ENCODE data around the gene SLC25A13. TPM values are rescaled to one million over a fixed set of nuclear protein-coding genes. Genes with fewer than 3 reads are reported as not detected.

Gene SLC25A13
- total and polyA plus RNA-seq, 2 of the 8 experiments (the other 6 are each of a cell fraction or from before 2014, with no cell fraction given), result 30.8 to 85.4 TPM

- CTCF ChIA-PET (ENCODE audit: partially characterized antibody), result interaction anchor here (0.6 to 2.0 kb wide), 17 partner anchors 9 to 951 kb away, joined by 3 to 9 read pairs (median 4); partner anchors contain the start of gene DLX5
Observed at GRCh38 chr7:96076350-96076707, 245.6 kb downstream of the SLC25A13 start.

More at GRCh38 chr7:96076350-96076707, 245.6 kb downstream of the SLC25A13 start:
- no peak overlapping the region for H3K23ac ChIP-seq (ENCODE audit: insufficient read length)
- WGBS, 2 experiments (ENCODE audit: extremely low coverage in 1 of 2, insufficient coverage in 1 of 2, insufficient read length in 1 of 2, insufficient replicate concordance in 2 of 2, low coverage in 1 of 2, low lambda C conversion rate in 2 of 2, missing lambda C conversion rate in 1 of 2), result 37% methylated on average over 10 of the region's 10 CpGs; no CpG with 5 or more reads in 1 of the 2 experiments
- no peak for FAIRE-seq
- H3K27me3 ChIP-seq (replicated peaks in 1 of 4; ENCODE audit: control insufficient read depth in 3 of 4, extremely low read depth in 1 of 4, insufficient read depth in 3 of 4, low read length in 3 of 4), result peaks cover 3 to 18% (median 9%) of the 10 kb centered on the region in 4 experiments
- H4K8ac ChIP-seq (ENCODE audit: extremely low read depth, insufficient read depth, low read length), result no peak overlapping the region
- no peaks in the 10 kb centered on the region for H3K79me2 ChIP-seq (ENCODE audit: control insufficient read depth in 1 of 2, insufficient read depth in 2 of 2, low read length in 2 of 2)
- no peak overlapping the region for H2BK120ac ChIP-seq (replicated peaks; ENCODE audit: low read depth, low read length)
- no peak overlapping the region for H2BK20ac ChIP-seq (ENCODE audit: low read length)
- H2AFZ ChIP-seq (ENCODE audit: low read length), result 0 out of 2 replicates have a peak overlapping the region, but pooled peaks have one; percentile 58
- no peaks in the 10 kb centered on the region for H4K20me1 ChIP-seq (replicated peaks in 1 of 2; ENCODE audit: control insufficient read depth in 1 of 2, insufficient read depth in 2 of 2, low read length in 2 of 2)
- H3K14ac ChIP-seq (ENCODE audit: insufficient read length), result no peak overlapping the region
- H2BK5ac ChIP-seq (ENCODE audit: low read depth, low read length), result no peak overlapping the region
- H4K91ac ChIP-seq (replicated peaks; ENCODE audit: insufficient read length, low read length), result no peak overlapping the region
- H3K18ac ChIP-seq (ENCODE audit: extremely low read depth, low read length), result no peak overlapping the region
- no peak overlapping the region for H4K5ac ChIP-seq (ENCODE audit: insufficient read length, low read depth, low read length)
- H2BK12ac ChIP-seq (ENCODE audit: low read depth, low read length), result no peak overlapping the region
- peaks cover 6% of the 10 kb centered on the region for H3K23me2 ChIP-seq (ENCODE audit: low read depth, low read length)
- H2BK15ac ChIP-seq (ENCODE audit: low read length), result no peak overlapping the region
- H3K9ac ChIP-seq (replicated peaks in 1 of 4; ENCODE audit: extremely low read depth in 1 of 4, low read depth in 3 of 4, low read length in 3 of 4), result no peak overlapping the region; a peak in 1 of 7 replicates
- H3K9me3 ChIP-seq (ENCODE audit: insufficient read depth in 2 of 2, low read depth in 1 of 2, low read length in 1 of 2), result no peaks in the 10 kb centered on the region
- peak overlapping the region; percentile 78 to 94 for H3K4me2 ChIP-seq (ENCODE audit: insufficient read depth in 1 of 2, low read depth in 2 of 2, low read length in 2 of 2)
- H3K36me3 ChIP-seq (ENCODE audit: control insufficient read depth in 2 of 4, insufficient read depth in 4 of 4, low read length in 3 of 4), result no peaks in the 10 kb centered on the region
- no peak overlapping the region for H2AK5ac ChIP-seq (ENCODE audit: low read depth, low read length)
- no peak overlapping the region for H3K27ac ChIP-seq (ENCODE audit: low read depth, low read length)
- H3K56ac ChIP-seq (replicated peaks; ENCODE audit: insufficient read length, low read depth, low read length), result no peak overlapping the region
- peak overlapping the region; percentile 38 to 63 (median 48); a peak in 7 of 8 replicates for H3K4me3 ChIP-seq (ENCODE audit: extremely low read depth in 1 of 4, insufficient read depth in 2 of 4, low read depth in 3 of 4, low read length in 4 of 4)
- POLR2A ChIA-PET (ENCODE audit: partially characterized antibody), result no interaction called here
- H3K4ac ChIP-seq (replicated peaks; ENCODE audit: insufficient read length, low read depth, low read length), result no peak overlapping the region
- no peak for DNase-seq (ENCODE audit: low read depth in 1 of 2, low spot score in 2 of 2)
- peaks cover 0 to 2% (median 0%) of the 10 kb centered on the region in 4 experiments; a peak in 2 of 7 replicates for H3K4me1 ChIP-seq (replicated peaks in 1 of 4; ENCODE audit: control insufficient read depth in 3 of 4, insufficient read depth in 4 of 4, low read length in 3 of 4)
- no peaks in the 10 kb centered on the region for H3K79me1 ChIP-seq (ENCODE audit: low read depth, low read length)
- TF ChIP-seq KDM4A (IDR thresholded peaks at IDR 0.05; ENCODE audit: low read depth, low read length, severe bottlenecking) (no peak), EP300 (IDR thresholded peaks at IDR 0.05; ENCODE audit: borderline replicate concordance in 1 of 2, low read depth in 2 of 2, low read length in 2 of 2) (no peak), RFX5 (IDR thresholded peaks at IDR 0.05; ENCODE audit: borderline replicate concordance, low read depth, low read length) (no peak)

Measured in H1 (cell line).